Psoas muscle (tissue), 8 donors: ENCODE measurements around the gene TMEM163. TPM values are rescaled to one million over a fixed set of nuclear protein-coding genes. Genes with fewer than 3 reads are reported as not detected.

Experiments
- ATAC-seq, 4 donors: fragments of 200-7000 bp; cut with Tn5 transposase; one replicate each; pipeline ENCODE4 v1.9.1; 2020; ENCODE audit warnings: moderate library complexity in 3 of 4, mild to moderate bottlenecking in 2 of 4
- DNase-seq, 2 donors: peaks; one replicate each; pipeline ENCODE4 v3.0.0-alpha.2; 2020
- H3K27ac ChIP-seq: fragments of 200-600 bp; one replicate; pipeline ENCODE4 v1.8.0; 2022
- H3K27me3 ChIP-seq, 3 donors: fragments of 200-600 bp in 1 of 3; one replicate each; pipeline versions ENCODE4 v1.6.1 to v1.8.0; 2013 to 2022; ENCODE audit warnings: low read length in 2 of 3, mild to moderate bottlenecking in 2 of 3, moderate library complexity in 1 of 3; ENCODE audit not compliant: insufficient read depth in 3 of 3
- H3K36me3 ChIP-seq, 2 donors: fragments of 200-600 bp in 1 of 2; one replicate each; pipeline versions ENCODE4 v1.6.1 to v1.8.0; 2013 to 2022; ENCODE audit warnings: low read depth in 1 of 2, mild to moderate bottlenecking in 1 of 2, moderate library complexity in 1 of 2; ENCODE audit not compliant: insufficient read depth in 1 of 2
- H3K4me1 ChIP-seq: fragments of 200-600 bp; one replicate; pipeline ENCODE4 v1.8.0; 2022
- H3K4me3 ChIP-seq: fragments of 200-600 bp; one replicate; pipeline ENCODE4 v1.8.0; 2022; ENCODE audit warnings: mild to moderate bottlenecking
- H3K9me3 ChIP-seq: fragments of 200-600 bp; one replicate; pipeline ENCODE4 v1.8.0; 2022
- WGBS, 3 donors: extraction: QIAGEN DNeasy Blood & Tissue Kit; methylation state at CpG; one replicate each; pipeline versions ENCODE4 v1.1.6 to v1.1.7; 2013; 5-methylcytosine and 5-hydroxymethylcytosine counted together
- intact Hi-C, 2 donors: fragments of 100-400 bp; cut with DNase I; formaldehyde crosslinking; loops; one replicate each; pipeline versions ENCODE4 v1.11.0 to v1.14.2; 2022
- polyA plus RNA-seq, 3 donors: library from polyadenylated mRNA; stranded (reverse); fragments of 200-250 nt; gene quantifications; one replicate each; pipeline ENCODE4 v1.2.3, GENCODE V29; 2013
- total RNA-seq, 4 donors: library from RNA; stranded (reverse); fragmentation: NEBNext Ultra II Directional in 2 of 4; extraction: Animal tissue kit (Norgen Biotek cat#: 25700) in 2 of 4; gene quantifications; one replicate each; pipeline versions ENCODE4 v1.2.1 to v1.2.4, GENCODE V29; 2021 to 2023
- TF ChIP-seq, protein P1 (sequence below): fragments of 200-600 bp; IDR thresholded peaks from one replicate; pipeline ENCODE4 v1.8.0; 2022; ENCODE audit warnings: antibody characterized with exemption
- donor health status: healthy with polysubstance abuse.
- donor health status: DM: no; HTN: no; CAD: no; lungs with moderate emphysema.
- donor health status: Bipolar disorder and iron deficiency.
- donor health status: healthy.
- donor health status: DM: yes; HTN: yes; CAD: no.
- donor health status: DM: no; HTN: no; CAD: no.
- donor health status: DM: no; HTN: no; CAD: no.
- donor health status: DM: yes; HTN: yes; CAD: no.

The TMEM163 gene
- total and polyA plus RNA-seq, 7 donors, result 0.17 to 0.52 (median 0.28) TPM; not detected in 1

DNA sequence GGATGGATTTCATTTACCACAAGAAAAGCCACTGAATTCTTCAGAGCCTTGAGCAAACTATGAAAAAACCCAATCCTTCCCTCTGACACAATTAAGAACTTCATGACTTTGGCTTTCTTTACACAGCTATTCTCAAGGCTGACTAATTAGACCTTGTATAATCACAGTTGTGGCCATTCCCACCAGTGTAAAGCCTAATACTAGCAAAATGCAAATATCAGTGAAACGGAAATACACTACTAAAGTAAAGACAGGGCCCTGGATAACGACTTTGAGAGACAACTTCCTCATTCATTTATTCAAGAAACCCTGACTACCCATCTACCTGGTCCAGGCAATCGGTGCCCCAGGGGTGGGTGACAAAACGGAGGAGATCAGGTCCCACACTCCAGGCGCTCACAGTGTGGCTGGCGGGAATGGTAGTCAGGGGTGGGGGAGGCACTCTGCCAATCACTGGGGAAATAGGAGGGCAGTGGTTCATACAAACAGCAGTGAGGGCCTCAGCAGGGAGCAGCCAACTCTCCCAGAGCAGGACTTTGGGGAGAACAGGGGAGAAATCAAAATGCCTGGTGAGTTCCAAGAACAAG is 28.1 kb downstream of the TMEM163 start:
- TF ChIP-seq, protein P1, sequence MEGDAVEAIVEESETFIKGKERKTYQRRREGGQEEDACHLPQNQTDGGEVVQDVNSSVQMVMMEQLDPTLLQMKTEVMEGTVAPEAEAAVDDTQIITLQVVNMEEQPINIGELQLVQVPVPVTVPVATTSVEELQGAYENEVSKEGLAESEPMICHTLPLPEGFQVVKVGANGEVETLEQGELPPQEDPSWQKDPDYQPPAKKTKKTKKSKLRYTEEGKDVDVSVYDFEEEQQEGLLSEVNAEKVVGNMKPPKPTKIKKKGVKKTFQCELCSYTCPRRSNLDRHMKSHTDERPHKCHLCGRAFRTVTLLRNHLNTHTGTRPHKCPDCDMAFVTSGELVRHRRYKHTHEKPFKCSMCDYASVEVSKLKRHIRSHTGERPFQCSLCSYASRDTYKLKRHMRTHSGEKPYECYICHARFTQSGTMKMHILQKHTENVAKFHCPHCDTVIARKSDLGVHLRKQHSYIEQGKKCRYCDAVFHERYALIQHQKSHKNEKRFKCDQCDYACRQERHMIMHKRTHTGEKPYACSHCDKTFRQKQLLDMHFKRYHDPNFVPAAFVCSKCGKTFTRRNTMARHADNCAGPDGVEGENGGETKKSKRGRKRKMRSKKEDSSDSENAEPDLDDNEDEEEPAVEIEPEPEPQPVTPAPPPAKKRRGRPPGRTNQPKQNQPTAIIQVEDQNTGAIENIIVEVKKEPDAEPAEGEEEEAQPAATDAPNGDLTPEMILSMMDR, result no peak
- no peaks in the 10 kb centered on the region for H3K4me1 ChIP-seq
- ATAC-seq (no peak), DNase-seq (no peak)
- no peaks in the 10 kb centered on the region for H3K36me3 ChIP-seq
- intact Hi-C loops, result no loop called here
- H3K4me3 ChIP-seq, result no peak overlapping the region
- no peaks in the 10 kb centered on the region for H3K27me3 ChIP-seq
- H3K27ac ChIP-seq, result no peak overlapping the region
- no peaks in the 10 kb centered on the region for H3K9me3 ChIP-seq
- WGBS, 3 donors, result 92 to 95% (median 94%) methylated on average over 6 of the region's 6 CpGs

DNA sequence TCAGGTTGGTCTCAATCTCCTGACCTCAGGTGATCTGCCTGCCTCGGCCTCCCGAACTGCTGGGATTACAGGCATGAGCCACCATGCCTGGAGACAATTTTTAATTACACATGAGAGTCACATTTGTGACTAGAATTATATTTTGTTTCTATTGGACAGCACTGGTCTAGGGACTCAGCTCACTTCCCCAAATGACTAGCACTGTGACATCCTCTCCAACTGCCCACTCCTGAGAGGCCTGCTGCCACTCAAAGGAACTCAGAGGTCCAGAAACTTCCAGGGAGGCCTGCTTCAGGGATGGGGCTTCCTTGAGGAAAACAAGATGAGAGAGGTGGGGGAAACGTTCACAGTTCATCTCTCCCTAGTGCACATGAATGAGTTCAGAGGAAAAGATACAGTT is 29.5 kb downstream of the TMEM163 start:
- Histone ChIP-seq H3K4me1 (no peaks in the 10 kb centered on the region), H3K27me3 (no peaks in the 10 kb centered on the region), H3K9me3 (no peaks in the 10 kb centered on the region), H3K36me3 (no peaks in the 10 kb centered on the region), H3K4me3 (no peak overlapping the region), H3K27ac (no peak overlapping the region)
- DNase-seq (no peak), ATAC-seq (no peak)
- intact Hi-C loops, result no loop called here
- TF ChIP-seq, protein P1, result no peak
- 83 to 87% (median 85%) methylated on average over 3 of the region's 3 CpGs for WGBS, 3 donors

DNA sequence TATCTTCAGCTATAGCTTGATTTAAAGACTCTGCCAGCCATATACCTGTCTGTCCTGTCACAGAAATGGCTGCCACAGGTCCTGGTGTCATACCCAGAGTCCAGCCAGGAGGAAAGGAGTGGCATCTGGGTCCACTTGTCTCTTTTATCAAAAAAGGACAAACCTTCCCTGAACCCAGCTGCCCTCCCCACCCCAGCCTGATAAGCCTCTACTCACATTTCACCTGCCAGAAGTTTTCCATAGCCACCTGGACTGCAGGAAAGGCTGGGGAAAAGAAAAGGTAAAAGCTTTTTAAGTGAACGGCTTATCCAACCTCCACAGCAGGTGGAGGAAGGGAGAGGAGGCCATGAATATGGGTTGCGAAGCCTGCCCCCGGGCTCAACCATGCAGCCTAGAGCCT is 32.8 kb downstream of the TMEM163 start:
- Histone ChIP-seq H3K4me1 (no peaks in the 10 kb centered on the region), H3K27me3 (no peaks in the 10 kb centered on the region), H3K36me3 (no peaks in the 10 kb centered on the region), H3K27ac (no peak overlapping the region), H3K4me3 (no peak overlapping the region), H3K9me3 (no peaks in the 10 kb centered on the region)
- intact Hi-C loops, result no loop called here
- ATAC-seq, result no peak
- 81 to 87% (median 82%) methylated on average over 3 of the region's 3 CpGs for WGBS, 3 donors
- no peak for DNase-seq
- TF ChIP-seq, protein P1, result no peak

DNA sequence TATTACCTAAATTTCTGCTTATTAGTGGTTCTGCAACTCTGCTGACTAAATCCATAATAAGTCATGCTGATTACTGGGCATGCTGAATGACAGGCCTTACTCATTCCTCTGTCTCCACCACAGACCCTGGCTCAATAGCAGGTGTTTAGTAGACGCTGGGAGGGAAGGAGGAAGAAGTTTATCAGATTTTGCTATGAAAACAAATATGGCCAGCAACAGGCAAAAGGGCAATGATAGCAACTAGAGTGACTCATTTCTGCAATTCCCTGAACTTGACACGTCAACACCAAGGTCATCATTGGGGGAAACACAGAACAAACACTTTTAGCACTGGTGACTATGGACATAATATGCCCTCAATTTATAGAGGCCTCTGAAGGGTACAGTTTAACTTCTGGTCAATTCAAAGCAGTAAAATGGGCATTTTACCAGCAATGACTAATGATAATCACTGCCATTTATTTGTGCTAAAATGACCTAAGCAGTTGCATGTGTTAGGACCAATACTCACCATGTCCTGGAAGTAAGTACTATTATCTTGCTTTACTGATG is 35.2 kb downstream of the TMEM163 start:
- WGBS, 3 donors, result 43 to 64% (median 55%) methylated on average over 2 of the region's 2 CpGs
- no peak for DNase-seq
- H3K4me1 ChIP-seq, result no peaks in the 10 kb centered on the region
- TF ChIP-seq, protein P1, result no peak
- H3K4me3 ChIP-seq, result no peak overlapping the region
- H3K36me3 ChIP-seq, result no peaks in the 10 kb centered on the region
- ATAC-seq, result no peak
- intact Hi-C loops, result no loop called here
- no peaks in the 10 kb centered on the region for H3K27me3 ChIP-seq
- H3K9me3 ChIP-seq, result no peaks in the 10 kb centered on the region
- H3K27ac ChIP-seq, result no peak overlapping the region

DNA sequence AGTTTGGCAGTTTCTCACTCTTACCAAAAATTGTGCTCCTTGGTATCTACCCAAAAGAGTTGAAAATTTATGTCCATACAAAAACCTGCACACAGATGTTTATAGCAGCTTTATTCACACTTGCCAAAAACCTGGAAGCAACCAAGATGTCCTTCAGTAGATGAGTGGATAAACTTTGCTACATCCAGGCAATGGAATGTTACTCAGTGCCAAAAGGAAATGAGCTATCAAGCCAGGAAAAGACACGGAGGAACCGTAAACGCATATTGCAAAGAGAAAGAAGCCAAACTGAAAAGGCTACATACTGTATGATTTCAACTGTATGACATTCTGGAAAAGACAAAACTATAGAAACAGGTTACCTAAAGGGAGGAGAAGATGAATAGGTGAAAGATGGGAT is 36.1 kb downstream of the TMEM163 start:
- Histone ChIP-seq H3K4me3 (no peak overlapping the region), H3K27me3 (no peaks in the 10 kb centered on the region), H3K4me1 (no peaks in the 10 kb centered on the region), H3K9me3 (no peaks in the 10 kb centered on the region), H3K36me3 (no peaks in the 10 kb centered on the region), H3K27ac (no peak overlapping the region)
- TF ChIP-seq, protein P1, result no peak
- no peak for ATAC-seq
- WGBS, 3 donors, result 11 to 15% (median 15%) methylated on average over 3 of the region's 3 CpGs
- no peak for DNase-seq
- intact Hi-C loops, result no loop called here
